Glutamatergic neuron (in vitro differentiated cells): Measurements from ENCODE around the gene CLASRP. TPM values are rescaled to one million over a fixed set of nuclear protein-coding genes. Genes with fewer than 3 reads are reported as not detected.

Source experiments
- DNase-seq: peaks from one replicate; pipeline ENCODE4 v3.0.0; 2022
- H3K27ac Mint-ChIP-seq: one replicate; pipeline ENCODE4 v1.8.0; 2020; ENCODE audit warnings: mild to moderate bottlenecking, mixed read lengths, inconsistent platforms; ENCODE audit not compliant: unreplicated experiment
- H3K27me3 Mint-ChIP-seq: one replicate; pipeline ENCODE4 v1.8.0; 2020; ENCODE audit warnings: mild to moderate bottlenecking, moderate library complexity, mixed read lengths, inconsistent platforms; ENCODE audit not compliant: unreplicated experiment
- H3K36me3 Mint-ChIP-seq: one replicate; pipeline ENCODE4 v1.8.0; 2020; ENCODE audit warnings: mild to moderate bottlenecking, mixed read lengths, inconsistent platforms; ENCODE audit not compliant: unreplicated experiment
- H3K4me1 Mint-ChIP-seq: one replicate; pipeline ENCODE4 v1.8.0; 2020; ENCODE audit warnings: mild to moderate bottlenecking, low read depth, mixed read lengths, inconsistent platforms; ENCODE audit not compliant: unreplicated experiment
- H3K4me3 Mint-ChIP-seq: one replicate; pipeline ENCODE4 v1.8.0; 2020; ENCODE audit warnings: mild to moderate bottlenecking, mixed read lengths, inconsistent platforms; ENCODE audit not compliant: unreplicated experiment
- H3K9me3 Mint-ChIP-seq: one replicate; pipeline ENCODE4 v1.8.0; 2020; ENCODE audit warnings: mild to moderate bottlenecking, moderate library complexity, mixed read lengths, inconsistent platforms; ENCODE audit not compliant: unreplicated experiment
- CTCF ChIP-seq: fragments of 200-600 bp; sonication (generic); IDR thresholded peaks from one replicate; pipeline ENCODE4 v1.5.0; 2021; ENCODE audit not compliant: partially characterized antibody, unreplicated experiment
- total RNA-seq: library from RNA; stranded (reverse); fragmentation: NEBNext Ultra II Directional; extraction: Animal tissue kit (Norgen Biotek cat#: 25700); gene quantifications from one replicate; pipeline ENCODE4 v1.2.1, GENCODE V29; 2021; ENCODE audit not compliant: unreplicated experiment

The CLASRP gene
- total RNA-seq, 1 donor from 2014 or later: 127 TPM

- Mint-ChIP-seq H3K4me3 (no peak overlapping the region), H3K27me3 (peaks cover 2% of the 10 kb centered on the region), H3K4me1 (peaks cover 3% of the 10 kb centered on the region), H3K27ac (peak overlapping the region; percentile 20), H3K9me3 (peaks cover 2% of the 10 kb centered on the region), H3K36me3 (no peaks in the 10 kb centered on the region)
- no peak for DNase-seq
- no peak for TF ChIP-seq CTCF
These were observed 28.5 kb upstream of the CLASRP start for GRCh38 chr19:45010306-45010705.

- no peak overlapping the region for H3K4me3 Mint-ChIP-seq
These were observed 26.9 kb upstream of the CLASRP start for GRCh38 chr19:45011959-45012358.

GRCh38 chr19:45016388-45017314, 22.2 kb upstream of the CLASRP start:
- Mint-ChIP-seq H3K9me3 (no peaks in the 10 kb centered on the region), H3K36me3 (no peaks in the 10 kb centered on the region), H3K4me1 (no peaks in the 10 kb centered on the region), H3K27ac (no peak overlapping the region), H3K4me3 (no peak overlapping the region), H3K27me3 (peaks cover 2% of the 10 kb centered on the region)
- peak; percentile 80 for DNase-seq
- peak; percentile 75 for TF ChIP-seq CTCF

More at GRCh38 chr19:45011959-45012358, 26.9 kb upstream of the CLASRP start:
- DNase-seq: no peak
- Mint-ChIP-seq H3K27me3 (peaks cover 4% of the 10 kb centered on the region), H3K36me3 (no peaks in the 10 kb centered on the region), H3K9me3 (peaks cover 2% of the 10 kb centered on the region), H3K4me1 (peaks cover 3% of the 10 kb centered on the region), H3K27ac (no peak overlapping the region)
- TF ChIP-seq CTCF: no peak

- no peaks in the 10 kb centered on the region for H3K36me3 Mint-ChIP-seq
- TF ChIP-seq CTCF: no peak
- H3K27me3 Mint-ChIP-seq: peaks cover 2% of the 10 kb centered on the region
- no peak overlapping the region for H3K4me3 Mint-ChIP-seq
- DNase-seq: no peak
- H3K27ac Mint-ChIP-seq: no peak overlapping the region
- no peaks in the 10 kb centered on the region for H3K4me1 Mint-ChIP-seq
- H3K9me3 Mint-ChIP-seq: no peaks in the 10 kb centered on the region
These were observed 19.7 kb upstream of the CLASRP start for GRCh38 chr19:45019187-45019586.

- H3K27me3 Mint-ChIP-seq: peaks cover 2% of the 10 kb centered on the region
- no peak for TF ChIP-seq CTCF
- no peak for DNase-seq
- H3K9me3 Mint-ChIP-seq: no peaks in the 10 kb centered on the region
- H3K27ac Mint-ChIP-seq: no peak overlapping the region
- H3K4me1 Mint-ChIP-seq: no peaks in the 10 kb centered on the region
- no peak overlapping the region for H3K4me3 Mint-ChIP-seq
- H3K36me3 Mint-ChIP-seq: no peaks in the 10 kb centered on the region
These were observed 18.8 kb upstream of the CLASRP start for GRCh38 chr19:45020071-45020470.
